HepG2 (cell line): ENCODE results near the gene KMT2E. TPM values are rescaled to one million over a fixed set of nuclear protein-coding genes. Genes with fewer than 3 reads are reported as not detected.
A peak's percentile ranks its signal among the peaks of the same experiment; 100 is the strongest.

Experiments used
- ATAC-seq: fragments of 200-7000 bp; cut with Tn5 transposase; 3 replicates; pipeline ENCODE4 v1.9.1; 2020; ENCODE audit warnings: mild to moderate bottlenecking, moderate library complexity
- BruUV-seq: library from RNA; stranded (reverse); fragments of 400-500 nt; replicated peaks from 2 replicates; lab custom pipeline; 2021; lab: Mats Ljungman, UMichigan
- CTCF ChIA-PET: fragments of 300-600 bp; formaldehyde crosslinking; extraction: SDS; loops from one replicate; lab custom pipeline; 2021; ENCODE audit warnings: low total read pairs, inconsistent platforms, low intra/inter-chr PET ratio; lab: Yijun Ruan, JAX
- POLR2A ChIA-PET: fragments of 350-600 bp; sonication (Branson Sonifier 250); formaldehyde crosslinking; loops from one replicate; lab custom pipeline; 2020; ENCODE audit warnings: antibody characterized with exemption, inconsistent platforms; lab: Yijun Ruan, JAX
- DNase-seq: peaks from one replicate; pipeline ENCODE4 v3.0.0-alpha.2; 2015; ENCODE audit warnings: low spot score
- FAIRE-seq: peaks from 3 replicates; lab custom pipeline; 2011; peaks lifted over from hg19 to GRCh38; lab: Jason Lieb, UNC
- H2AFZ ChIP-seq: one replicate; pipeline ENCODE4 v1.6.1; 2011; ENCODE audit warnings: low read length, inconsistent platforms
- H3K27ac ChIP-seq: fragments of 300-600 bp; 3 replicates; pipeline ENCODE4 v1.8.0; 2011; ENCODE audit warnings: mixed run types, mild to moderate bottlenecking, mixed read lengths, low read length, inconsistent platforms; ENCODE audit not compliant: insufficient read depth; ENCODE audit errors: extremely low read length
- H3K27me3 ChIP-seq, 2 experiments: fragments of 200-600 bp in 1 of 2; 2 replicates in 1 of 2; 3 replicates in 1 of 2; pipeline versions ENCODE4 v1.6.0 to v1.8.0; 2011; ENCODE audit warnings: low read length in 2 of 2, mild to moderate bottlenecking in 2 of 2, moderate library complexity in 2 of 2, inconsistent platforms in 1 of 2; ENCODE audit not compliant: insufficient read depth in 2 of 2, control insufficient read depth in 1 of 2
- H3K36me3 ChIP-seq, 2 experiments: fragments of 200-600 bp in 1 of 2; replicated peaks in 1 of 2; 2 replicates in 1 of 2; 3 replicates in 1 of 2; pipeline versions ENCODE4 v1.5.1 to v1.8.0; 2011; ENCODE audit warnings: low read length in 2 of 2, inconsistent platforms in 1 of 2; ENCODE audit not compliant: insufficient read depth in 2 of 2, control insufficient read depth in 1 of 2
- H3K4me1 ChIP-seq: 2 replicates; pipeline ENCODE4 v1.5.1; 2012; ENCODE audit warnings: low read length, inconsistent platforms; ENCODE audit not compliant: insufficient read depth
- H3K4me2 ChIP-seq: 2 replicates; pipeline ENCODE4 v1.6.0; 2011; ENCODE audit warnings: low read depth, low read length, inconsistent platforms
- H3K4me3 ChIP-seq, 3 experiments: fragments of 200-600 bp in 1 of 3; sonication (generic), shearing (Covaris generic) in 1 of 3; replicated peaks in 1 of 3; 2 replicates each; pipeline ENCODE4 v1.5.1; 2011 to 2016; ENCODE audit warnings: low read length in 3 of 3, inconsistent platforms in 2 of 3, low read depth in 2 of 3, mild to moderate bottlenecking in 2 of 3, control low read depth in 1 of 3, mixed read lengths in 1 of 3; ENCODE audit not compliant: insufficient read depth in 1 of 3
- H3K79me2 ChIP-seq: one replicate; pipeline ENCODE4 v1.6.1; 2011; ENCODE audit warnings: low read length, inconsistent platforms; ENCODE audit not compliant: insufficient read depth
- H3K9ac ChIP-seq: 2 replicates; pipeline ENCODE4 v1.6.0; 2011; ENCODE audit warnings: mild to moderate bottlenecking, low read depth, low read length, inconsistent platforms; ENCODE audit not compliant: insufficient read depth
- H3K9me3 ChIP-seq: 2 replicates; pipeline ENCODE4 v1.5.1; 2012; ENCODE audit warnings: mild to moderate bottlenecking, low read length
- H4K20me1 ChIP-seq: 2 replicates; pipeline ENCODE4 v1.6.0; 2011; ENCODE audit warnings: inconsistent platforms, mild to moderate bottlenecking, low read length, moderate library complexity; ENCODE audit not compliant: insufficient read depth
- AGO2 ChIP-seq: fragments of 200-400 bp; formaldehyde crosslinking; optimal IDR thresholded peaks from 2 replicates; pipeline ENCODE3; 2017; ENCODE audit warnings: mild to moderate bottlenecking, low read depth, low read length, moderate library complexity
- FOXJ3 ChIP-seq: sonication (generic); formaldehyde crosslinking; IDR thresholded peaks from 2 replicates; pipeline ENCODE4 v1.4.0; 2020; ENCODE audit warnings: missing genetic modification reagents, mild to moderate bottlenecking, borderline replicate concordance
- POLR2AphosphoS5 ChIP-seq: IDR thresholded peaks from 2 replicates; pipeline ENCODE4 v1.6.1; 2012; ENCODE audit warnings: low read depth, low read length
- RORA ChIP-seq: sonication (generic); formaldehyde crosslinking; IDR thresholded peaks from 2 replicates; pipeline ENCODE4 v1.5.0; 2020; ENCODE audit warnings: mild to moderate bottlenecking, missing genetic modification reagents, moderate library complexity
- ZNF609 ChIP-seq: sonication (generic); formaldehyde crosslinking; IDR thresholded peaks from 2 replicates; pipeline ENCODE4 v1.4.0; 2020; ENCODE audit warnings: mild to moderate bottlenecking, missing genetic modification reagents, borderline replicate concordance
- WGBS: methylation state at CpG from one replicate; pipeline ENCODE4 v1.1.6; 2017; ENCODE audit warnings: low lambda C conversion rate; 5-methylcytosine and 5-hydroxymethylcytosine counted together
- in situ Hi-C: cut with HindIII; loops from 2 replicates; pipeline ENCODE4 v1.10.0; 2017; ENCODE audit warnings: low pct_unique_long_range_greater_than_20kb; ENCODE audit not compliant: extremely low pct_ligation_motif_present
- intact Hi-C: fragments of 100-400 bp; cut with micrococcal nuclease; formaldehyde crosslinking; loops from one replicate; pipeline ENCODE4 v1.10.0; 2022; ENCODE audit not compliant: unreplicated experiment
- polyA plus RNA-seq, 8 experiments: library from polyadenylated mRNA; depleted of rRNA in 3 of 8; stranded (reverse) in 7 of 8; unstranded in 1 of 8; fragments of >200 nt; fragmentation: Illumina TruSeq in 4 of 8; extraction: Trizol in 4 of 8; gene quantifications; 2 replicates each; pipeline versions ENCODE4 v1.2.1 to v1.2.3, GENCODE V29; 2011 to 2016; ENCODE audit warnings: low read depth in 4 of 8, missing spikeins in 1 of 8, mixed read lengths in 1 of 8; ENCODE audit not compliant: insufficient read depth in 1 of 8
- total RNA-seq, 5 experiments: library from RNA; depleted of rRNA; stranded (reverse); fragments of >200 nt; fragmentation: Illumina TruSeq; extraction: Trizol; gene quantifications; 2 replicates each; pipeline ENCODE4 v1.2.3, GENCODE V29; 2016; ENCODE audit warnings: low read depth in 1 of 5

The KMT2E gene
- total and polyA plus RNA-seq, 2 of the 13 experiments (the other 11 are each of a cell fraction or from before 2014, with no cell fraction given): 6.3 to 24.4 TPM

- ChIA-PET CTCF (interaction anchor here (1.0 to 2.0 kb wide), 3 partner anchors 58 to 60 kb away, joined by 3 to 7 read pairs (median 6); no protein-coding TSS in a partner anchor), POLR2A (interaction anchor here (0.6 to 1.9 kb wide), 7 partner anchors 29 to 550 kb away, joined by 3 to 11 read pairs (median 4); partner anchors contain the start of genes KMT2E and RINT1)
- peaks cover 30% of the 10 kb centered on the region for H3K79me2 ChIP-seq
- H3K4me1 ChIP-seq: peaks cover 34% of the 10 kb centered on the region
- H3K27me3 ChIP-seq: no peaks in the 10 kb centered on the region
- no peak overlapping the region for H3K9ac ChIP-seq
- H3K9me3 ChIP-seq: no peaks in the 10 kb centered on the region
- no peak overlapping the region for H3K4me2 ChIP-seq
- FAIRE-seq: no peak
- no peak overlapping the region for H3K27ac ChIP-seq
- intact Hi-C loops (loop anchor here (1.0 kb wide), 1 partner anchor 60 kb away; no protein-coding TSS in a partner anchor), in situ Hi-C loops (no loop called here)
- BruUV-seq: no TSS peak
- H3K4me3 ChIP-seq: no peak overlapping the region
- WGBS: 94% methylated on average over 1 of the region's 1 CpG
- H4K20me1 ChIP-seq: peaks cover 16% of the 10 kb centered on the region; the same call in 1 of the 2 replicates
- 0 out of 5 replicates have a peak, but pooled peaks cover 0 to 4% of the 10 kb centered on the region in 2 experiments for H3K36me3 ChIP-seq
- no peak for DNase-seq
- no peak overlapping the region for H2AFZ ChIP-seq
- no peak for ATAC-seq
- TF ChIP-seq RORA (CRISPR knock-in tag) (no peak), AGO2 (peak; percentile 41), FOXJ3 (CRISPR knock-in tag) (no peak)
Measured at GRCh38 chr7:104981672-104982037, 32.4 kb upstream of the KMT2E start.

GRCh38 chr7:104982308-104983075 lies 31.5 kb upstream of the KMT2E start:
- Histone ChIP-seq H3K27me3 (no peaks in the 10 kb centered on the region), H3K79me2 (peaks cover 34% of the 10 kb centered on the region), H3K27ac (no peak overlapping the region), H2AFZ (no peak overlapping the region), H3K9ac (peak overlapping the region; percentile 87; the same call in 1 of the 2 replicates), H3K4me3 (peak overlapping the region in 1 of 3 experiments; percentile 79; a peak in 2 of 6 replicates), H3K36me3 (0 out of 5 replicates have a peak, but pooled peaks cover 0 to 4% of the 10 kb centered on the region in 2 experiments), H3K4me1 (peaks cover 34% of the 10 kb centered on the region)
- ATAC-seq (no peak), DNase-seq (no peak), FAIRE-seq (no peak)
- intact Hi-C loops: loop anchor here (1.0 kb wide), 1 partner anchor 59 kb away; no protein-coding TSS in a partner anchor
- in situ Hi-C loops: no loop called here
- no TSS peak for BruUV-seq
- 97% methylated on average over 5 of the region's 5 CpGs for WGBS
- CTCF ChIA-PET: no interaction called here
- TF ChIP-seq ZNF609 (CRISPR knock-in tag) (no peak), POLR2AphosphoS5 (peak; percentile 13; the same call in 1 of the 2 replicates)
- TF ChIP-seq, all 625 proteins: peak for 1
- H3K9me3 ChIP-seq: no peaks in the 10 kb centered on the region
- POLR2A ChIA-PET: interaction anchor here (1.1 to 3.4 kb wide), 9 partner anchors 12 to 549 kb away, joined by 3 to 50 read pairs (median 5); partner anchors contain the start of genes KMT2E and RINT1
- H3K4me2 ChIP-seq: peak overlapping the region; percentile 86
- H4K20me1 ChIP-seq: peaks cover 16% of the 10 kb centered on the region; the same call in 1 of the 2 replicates
